ENCODE results near the gene OGFOD1.

GRCh38 chr16:56421313-56421712, 30.0 kb upstream of the OGFOD1 start:
- TF ChIP-seq REST (IDR thresholded peaks at IDR 0.05; ENCODE audit: insufficient read depth in 1 of 2, low read depth in 2 of 2, low read length in 2 of 2) (no peak), POLR2AphosphoS5 (IDR thresholded peaks at IDR 0.05; ENCODE audit: low read depth, low read length) (no peak), TAF1 (IDR thresholded peaks at IDR 0.05; ENCODE audit: borderline replicate concordance, insufficient read depth, low read length) (no peak), FOXP2 (optimal IDR thresholded peaks at IDR 0.05; ENCODE audit: borderline replicate concordance, extremely low read depth, extremely low read length, insufficient read depth) (no peak)

Data from PFSK-1 (cell line).